CD4-positive, alpha-beta T cell treated with Interleukin-4 for 1 hour (primary cell): ENCODE measurements around the gene SUGP2.
A peak's percentile ranks its signal among the peaks of the same experiment; 100 is the strongest.
"Not testable (repeated sequence)": the region's sequence is repeated elsewhere in the genome, so short reads cannot be mapped to it uniquely, and the experiment has no call there.

Experiments
- DNase-seq, 2 donors: peaks; one replicate each; pipeline ENCODE4 v3.0.0-alpha.2; 2020 to 2022

Gene SUGP2

DNA sequence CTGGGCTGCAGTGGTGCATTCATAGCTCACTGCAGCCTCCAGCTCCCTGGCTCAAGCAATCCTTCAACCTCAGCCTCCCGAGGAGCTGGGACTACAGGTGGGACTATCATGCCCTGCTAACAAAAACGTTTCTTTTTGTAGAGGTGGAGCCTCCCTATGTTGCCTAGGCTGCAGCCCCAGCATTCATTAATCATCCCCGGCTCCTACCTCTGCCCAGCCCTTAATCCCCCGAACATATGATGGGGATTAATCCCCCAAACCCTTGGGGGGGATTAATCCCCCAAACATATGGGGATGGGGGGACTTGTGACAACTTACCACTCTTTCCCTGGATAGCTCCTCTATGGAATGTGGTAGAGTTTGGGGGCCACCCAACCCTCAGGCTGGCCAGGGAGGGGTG is 45.9 kb downstream of the SUGP2 start:
- no peak for DNase-seq

DNA sequence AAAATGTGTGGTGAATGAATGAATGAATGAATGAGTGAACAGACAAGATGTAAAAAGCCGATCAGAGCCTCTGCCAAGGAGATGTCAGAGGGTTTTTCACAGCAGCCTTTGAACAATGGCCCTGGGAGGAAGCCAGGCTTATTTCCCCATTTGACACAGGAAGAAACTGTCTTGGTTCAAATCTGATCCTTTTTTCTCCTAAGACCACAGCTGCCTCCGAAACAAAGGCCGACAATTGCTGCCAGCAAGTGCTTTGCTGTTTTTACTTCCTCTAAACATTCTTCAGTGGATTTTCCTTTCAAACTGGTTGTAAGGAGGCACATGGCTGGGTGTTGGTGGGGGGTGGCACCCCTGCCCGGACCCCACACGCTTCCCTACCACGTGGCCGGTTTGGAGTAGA is 48.1 kb downstream of the SUGP2 start:
- DNase-seq = peak in 1 of 2 donors; percentile 17

DNA sequence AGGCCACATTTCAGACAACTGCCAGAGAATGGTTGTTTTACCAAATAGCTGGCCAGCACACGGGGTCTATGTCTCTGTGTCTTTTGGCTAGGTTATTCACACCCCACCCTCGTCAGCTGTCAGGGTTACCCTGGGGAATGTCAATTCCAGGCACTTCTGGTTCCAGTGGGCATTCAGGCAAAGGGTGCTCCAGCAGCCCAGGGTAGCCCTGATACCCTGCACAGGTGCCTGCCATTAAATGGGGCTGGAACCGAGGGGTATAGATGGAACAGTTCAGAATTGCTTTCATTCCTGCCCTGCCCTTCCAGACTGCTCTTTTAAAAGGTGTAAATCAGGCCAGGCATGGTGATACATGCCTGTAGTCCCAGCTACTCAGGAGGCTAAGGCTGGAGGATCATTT is 49.1 kb downstream of the SUGP2 start:
- DNase-seq = no peak

DNA sequence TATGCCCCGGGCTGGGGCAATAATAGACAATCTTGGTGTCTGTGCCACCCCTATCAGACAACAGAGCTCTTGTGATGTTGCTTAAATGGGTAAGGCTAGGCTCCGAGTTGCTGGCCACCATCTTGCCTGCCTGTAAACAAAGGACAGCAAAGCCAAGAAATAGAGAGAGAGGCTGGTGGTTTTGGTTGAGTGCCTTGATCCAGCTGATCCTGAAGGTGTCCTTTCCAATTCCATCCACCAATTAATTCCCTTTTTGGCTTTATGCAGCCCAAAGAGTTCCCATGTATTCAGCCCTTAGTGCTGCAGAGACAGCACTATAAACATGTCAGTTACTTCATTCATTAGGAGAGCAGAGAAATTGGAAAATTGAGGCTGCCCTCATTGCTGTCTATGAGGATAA is 50.6 kb downstream of the SUGP2 start:
- DNase-seq = no peak

DNA sequence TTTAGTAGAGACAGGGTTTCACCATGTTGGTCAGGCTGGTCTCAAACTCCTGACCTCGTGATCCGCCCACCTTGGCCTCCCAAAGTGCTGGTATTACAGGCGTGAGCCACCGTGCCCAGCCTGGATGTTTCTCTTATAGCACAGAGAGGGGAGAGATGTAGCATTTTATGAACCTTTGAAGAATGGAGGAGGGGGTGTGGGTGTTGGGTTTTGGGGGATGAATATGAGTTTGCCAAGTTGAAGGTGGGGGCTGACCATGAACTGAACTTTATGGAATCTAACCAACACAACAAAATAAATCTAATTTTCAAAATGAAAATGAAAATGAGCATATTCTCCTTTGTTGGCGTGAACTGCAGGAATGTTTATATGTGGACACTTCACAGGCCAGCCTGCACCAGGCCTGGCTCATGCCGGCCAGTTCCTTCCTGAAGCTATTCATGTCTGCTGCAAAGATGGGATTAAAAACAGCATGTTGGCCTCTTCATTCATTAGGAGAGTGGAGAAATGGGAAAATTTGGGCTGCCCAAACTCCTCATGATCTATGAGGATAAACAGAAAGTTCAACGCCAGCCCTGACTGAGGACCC is 52.8 kb downstream of the SUGP2 start:
- no peak for DNase-seq

DNA sequence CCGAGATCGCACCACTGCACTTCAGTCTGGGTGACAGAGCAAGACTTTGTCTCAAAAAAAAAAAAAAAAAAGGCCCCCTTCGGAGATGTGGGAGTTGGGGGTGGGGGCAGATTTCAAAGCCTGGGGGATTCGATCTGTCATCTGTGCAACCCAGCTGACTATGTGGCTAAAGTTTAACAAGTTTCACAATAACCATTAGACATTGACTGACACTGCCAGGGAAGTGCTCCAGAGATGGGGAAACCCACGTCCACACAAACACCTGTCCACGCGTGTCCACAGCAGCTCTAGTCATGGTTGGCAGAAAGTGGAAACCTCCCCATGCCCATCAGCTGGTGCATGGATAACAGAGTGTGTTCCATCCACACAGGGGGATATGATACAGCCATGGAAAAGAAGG is 54.7 kb downstream of the SUGP2 start:
- no peak for DNase-seq

DNA sequence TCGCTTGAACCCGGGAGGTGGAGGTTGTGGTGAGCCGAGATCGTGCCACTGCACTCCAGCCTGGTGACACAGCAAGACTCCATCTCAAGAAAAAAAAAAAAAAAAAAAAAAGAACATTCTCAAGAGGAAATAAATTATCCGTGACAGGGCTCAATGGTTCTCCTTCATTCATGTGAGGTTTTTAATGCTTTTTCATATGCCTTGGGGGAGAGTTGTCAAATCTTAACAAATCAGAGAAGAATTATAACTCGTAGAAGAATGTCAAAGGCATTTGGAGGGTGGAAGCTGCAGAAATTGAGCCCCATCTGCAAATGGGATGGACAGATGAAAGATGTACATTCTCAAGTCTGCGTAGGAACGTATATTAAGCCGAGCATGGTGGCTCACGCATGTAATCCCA is 57.4 kb downstream of the SUGP2 start:
- DNase-seq = no peak

DNA sequence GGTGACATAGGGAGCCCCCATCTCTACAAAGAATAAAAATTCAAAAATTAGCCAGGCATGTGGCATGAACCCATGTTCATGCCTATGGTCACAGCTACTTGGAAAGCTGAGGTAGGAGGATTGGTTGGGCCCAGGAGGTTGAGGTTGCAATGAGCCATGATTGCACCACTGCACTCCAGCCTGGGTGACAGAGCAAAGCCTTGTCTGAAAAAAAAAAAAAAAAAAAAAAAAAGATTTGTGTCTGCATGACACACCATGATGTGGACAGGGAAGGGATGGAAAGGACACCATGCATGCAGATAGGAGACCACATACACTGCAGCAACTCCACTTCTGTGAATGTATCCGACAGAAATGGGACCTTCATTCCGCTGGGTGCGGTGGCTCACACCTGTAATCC is 58.3 kb downstream of the SUGP2 start:
- peak in 1 of 2 donors; percentile 23 for DNase-seq

DNA sequence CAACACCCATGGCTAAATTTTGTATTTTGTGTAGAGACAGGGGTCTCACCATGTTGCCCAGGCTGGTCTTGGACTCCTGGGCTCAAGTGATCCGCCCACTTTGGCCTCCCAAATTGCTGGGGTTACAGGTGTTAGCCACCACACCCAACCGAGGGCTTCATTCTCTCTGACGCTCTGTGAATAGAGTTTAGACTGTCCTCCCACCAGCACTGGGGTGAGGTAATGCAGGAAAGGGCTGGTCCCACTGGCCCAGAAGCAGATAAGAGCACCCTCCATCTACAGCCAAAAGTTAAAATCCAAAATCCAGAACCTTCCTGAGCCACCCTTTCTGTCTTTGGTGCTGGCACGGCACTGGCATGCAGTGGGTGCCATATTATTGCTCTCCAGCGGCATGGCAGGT is 60.5 kb downstream of the SUGP2 start:
- DNase-seq = no peak

DNA sequence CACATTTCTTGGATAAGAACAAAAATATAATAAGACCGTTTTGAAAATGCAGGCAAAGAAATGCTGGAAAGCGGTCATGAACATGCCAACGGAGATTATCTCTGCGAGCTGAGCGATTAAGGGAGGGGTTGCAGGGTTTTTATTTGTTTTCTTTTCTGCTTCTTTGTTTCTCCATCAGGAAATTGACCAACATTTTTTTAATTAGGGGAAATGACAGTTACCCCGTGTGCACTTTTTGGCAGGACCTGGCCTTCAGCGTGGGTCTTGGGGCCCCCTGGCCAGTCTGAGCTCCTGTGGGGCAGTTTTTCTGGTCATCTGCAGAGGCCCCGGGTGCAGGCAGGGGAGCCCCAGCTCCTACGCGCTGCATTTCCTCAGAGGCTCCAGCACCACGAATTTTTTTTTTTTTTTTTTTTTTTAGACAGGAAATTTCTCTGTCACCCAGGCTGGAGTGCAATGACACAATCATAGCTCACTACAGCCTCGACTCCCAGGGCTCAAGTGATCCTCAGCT is 61.0 kb downstream of the SUGP2 start:
- peak in 1 of 2 donors; percentile 20 for DNase-seq

DNA sequence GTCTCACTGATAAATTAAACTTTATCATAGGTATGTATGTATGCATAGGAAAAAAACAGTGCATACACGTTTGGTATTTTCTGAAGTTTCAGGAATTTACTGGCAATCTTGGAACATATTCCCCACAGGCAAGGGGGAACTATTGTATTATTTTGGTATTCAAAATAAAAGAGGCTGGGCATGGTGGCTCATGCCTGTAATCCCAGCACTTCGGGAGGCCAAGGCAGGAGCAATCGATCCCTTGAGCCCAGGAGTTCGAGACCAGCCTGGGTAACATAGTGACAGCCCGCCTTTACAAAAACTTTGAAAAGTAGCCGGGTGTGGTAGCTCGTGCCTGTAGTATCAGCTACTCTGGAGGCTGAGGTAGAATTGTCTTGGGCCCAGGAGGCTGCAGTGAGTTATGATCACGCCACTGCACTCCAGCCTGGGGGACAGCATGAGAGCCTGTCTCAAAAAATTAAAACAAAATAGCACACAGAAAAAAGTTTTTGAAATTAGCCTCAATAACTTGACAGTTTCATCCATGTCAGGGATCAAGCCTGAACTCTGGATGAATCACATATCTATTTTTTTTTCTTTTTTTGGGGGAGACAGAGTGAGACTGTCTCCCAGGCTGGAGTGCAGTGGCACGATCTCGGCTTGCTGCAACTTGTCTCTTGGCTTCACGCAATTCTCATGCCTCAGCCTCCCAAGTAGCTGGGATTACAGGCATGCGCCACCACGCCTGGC is 63.2 kb downstream of the SUGP2 start:
- DNase-seq = no peak

DNA sequence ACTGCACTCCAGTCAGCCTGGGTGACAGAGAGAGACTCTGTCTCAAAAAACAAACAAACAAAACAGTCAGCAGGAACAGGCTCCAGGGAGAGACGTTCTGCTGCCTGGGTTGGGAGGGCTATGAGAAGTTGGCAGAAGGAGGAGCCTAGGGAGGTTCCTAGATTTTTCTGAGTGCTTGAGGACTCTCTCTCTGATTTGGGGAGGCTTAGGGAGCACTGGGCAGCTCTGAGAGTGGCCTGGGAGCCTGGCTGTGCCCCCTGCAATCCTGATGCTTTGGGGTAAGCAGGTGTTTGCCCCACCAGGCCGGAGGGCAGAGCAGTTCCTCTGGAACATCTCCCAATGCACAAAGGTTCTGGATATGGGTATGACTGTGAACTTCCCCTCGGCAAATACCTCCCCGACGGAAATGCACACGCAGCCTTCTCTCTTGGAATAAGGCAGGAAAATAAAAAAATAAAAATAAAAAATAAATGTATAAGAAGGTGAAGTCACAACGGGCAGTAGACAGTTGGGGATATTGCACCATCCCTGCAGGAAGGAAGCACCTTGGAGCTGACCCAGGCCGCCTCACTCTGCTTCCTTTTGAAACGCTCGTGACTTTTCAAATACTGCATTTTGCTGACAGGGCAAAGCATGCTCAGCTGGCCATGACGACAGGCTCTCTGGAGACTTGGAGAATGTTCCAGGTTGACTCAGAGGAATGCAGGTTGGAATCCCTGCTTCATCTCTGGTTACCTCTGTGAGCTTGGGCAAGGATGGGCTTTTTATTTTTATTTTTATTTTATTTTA is 65.8 kb downstream of the SUGP2 start:
- peak in 1 of 2 donors; percentile 48 for DNase-seq

DNA sequence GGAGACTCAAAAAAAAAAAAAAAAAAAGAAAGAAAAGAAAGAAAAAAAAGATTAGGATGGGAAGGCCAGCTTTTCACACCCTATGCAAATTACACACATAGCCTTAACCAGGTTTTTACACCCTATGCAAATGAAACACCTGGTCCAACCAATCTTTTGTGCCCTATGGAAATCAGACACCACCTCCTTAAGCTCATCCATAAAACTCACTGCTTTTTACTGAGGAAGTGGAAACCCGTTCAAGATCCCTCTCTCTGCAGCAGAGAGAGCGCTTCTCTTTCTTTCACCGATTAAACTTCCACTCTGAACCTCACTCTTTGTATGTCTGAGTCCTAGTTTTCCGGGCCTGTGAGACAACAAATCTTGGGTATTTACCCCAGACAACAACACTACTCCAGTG is 67.0 kb downstream of the SUGP2 start:
- no peak for DNase-seq

DNA sequence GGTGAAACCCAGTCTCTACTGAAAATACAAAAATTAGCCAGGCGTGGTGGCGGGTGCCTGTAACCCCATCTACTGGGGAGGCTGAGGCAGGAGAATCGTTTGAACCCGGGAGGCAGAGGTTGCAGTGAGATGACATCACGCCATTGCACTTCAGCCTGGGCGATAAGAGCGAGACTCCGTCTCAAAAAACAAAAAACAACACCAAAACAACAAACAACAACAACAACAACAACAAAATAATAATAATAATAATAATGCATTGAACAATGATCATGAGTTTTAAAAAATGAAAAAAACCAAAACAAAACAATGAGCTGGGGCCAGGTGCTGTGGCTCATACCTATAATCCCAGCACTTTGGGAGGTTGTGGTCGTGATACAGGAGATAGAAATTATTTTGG is 69.2 kb downstream of the SUGP2 start:
- DNase-seq = no peak

DNA sequence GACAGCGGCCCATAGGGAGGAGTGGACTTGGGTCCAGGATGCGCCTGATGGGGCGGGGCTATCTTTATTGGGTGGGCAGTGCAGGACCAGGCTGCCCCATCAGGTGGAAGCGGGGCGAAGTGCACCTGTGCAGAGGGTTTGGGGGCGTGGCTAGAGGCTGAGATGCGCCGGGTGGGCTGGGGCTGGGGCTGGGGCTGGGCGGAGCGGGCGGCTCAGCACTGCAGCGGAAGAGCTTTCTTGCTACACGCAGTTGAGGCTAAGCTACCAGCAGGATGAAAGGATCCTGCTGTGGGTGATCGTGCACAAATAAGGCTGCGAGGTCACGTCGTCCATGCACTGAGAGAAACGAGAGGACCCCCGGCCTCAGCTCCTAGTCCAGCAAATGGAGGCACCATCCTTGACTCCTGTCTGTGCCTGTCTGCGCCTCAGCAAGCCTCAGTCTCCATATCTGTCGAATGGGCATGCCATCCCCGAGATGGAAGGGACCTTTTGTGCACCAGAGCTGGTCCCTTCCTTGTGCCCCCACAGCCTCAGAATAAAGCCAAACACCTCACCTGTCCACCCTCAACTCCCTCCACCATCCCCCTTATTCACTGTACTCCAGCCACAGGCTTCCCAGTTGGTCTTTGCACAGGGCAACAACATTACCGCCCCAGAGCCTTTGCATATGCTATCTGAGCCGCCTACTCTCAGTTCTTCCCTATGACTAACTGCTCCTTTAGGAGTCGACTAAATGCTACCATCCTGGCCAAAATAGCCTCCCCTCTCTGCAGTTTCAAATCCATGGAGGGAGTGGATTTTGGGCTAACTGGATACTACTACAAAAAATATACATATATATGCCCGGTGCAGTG is 71.3 kb downstream of the SUGP2 start:
- DNase-seq = no peak

DNA sequence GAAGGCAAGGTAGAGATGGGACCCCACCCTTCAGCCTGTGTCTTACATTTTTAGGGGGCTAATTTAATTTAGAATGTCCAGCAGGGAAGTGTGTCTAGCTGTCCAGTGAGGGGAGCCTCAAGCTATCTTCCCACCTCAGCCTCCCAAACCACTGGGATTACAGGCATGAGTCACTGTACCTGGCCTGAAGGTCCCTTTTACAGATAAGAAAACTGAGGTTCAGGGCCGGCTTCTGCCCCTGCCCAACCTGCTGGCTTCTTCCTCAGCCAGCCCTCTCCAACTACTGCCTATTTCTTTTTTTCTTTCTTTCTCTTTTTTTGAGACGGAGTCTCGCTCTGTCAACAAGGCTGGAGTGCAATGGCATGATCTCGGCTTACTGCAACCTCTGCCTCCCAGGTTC is 72.9 kb downstream of the SUGP2 start:
- DNase-seq = no peak

DNA sequence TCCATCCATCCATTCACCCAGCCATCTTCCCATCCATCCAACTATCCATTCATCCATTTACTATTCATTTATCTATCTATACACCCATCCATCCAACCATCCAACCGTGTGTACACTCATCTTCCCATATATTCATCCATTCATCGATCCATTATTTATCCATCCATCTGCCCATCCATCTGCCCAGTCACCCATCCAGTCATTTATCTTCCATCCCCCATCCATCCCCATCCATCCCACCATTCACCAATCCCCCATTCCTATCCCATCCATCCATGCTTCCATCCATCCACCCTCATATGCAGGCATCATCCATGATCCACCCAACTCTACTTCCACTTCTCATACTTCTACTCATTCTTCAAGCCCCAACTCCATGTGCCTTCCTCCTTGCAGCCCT is 78.3 kb downstream of the SUGP2 start:
- no peak for DNase-seq

DNA sequence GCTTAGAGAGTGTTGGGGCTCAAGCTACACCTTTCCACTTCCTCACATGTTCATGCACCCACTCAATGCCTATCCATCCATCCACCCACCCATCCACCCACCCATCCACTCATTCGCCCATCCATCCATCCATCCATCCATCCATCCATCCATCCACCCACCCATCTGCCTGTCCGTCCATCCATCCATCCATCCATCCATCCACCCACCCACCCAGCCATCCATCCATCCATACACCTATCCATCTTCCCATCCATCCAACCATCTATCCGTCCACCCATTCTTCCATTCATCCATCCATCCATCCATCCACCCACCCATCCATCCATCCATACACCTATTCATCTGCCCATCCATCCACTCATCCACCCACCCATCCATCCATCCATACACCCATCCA is 79.2 kb downstream of the SUGP2 start:
- no peak for DNase-seq

DNA sequence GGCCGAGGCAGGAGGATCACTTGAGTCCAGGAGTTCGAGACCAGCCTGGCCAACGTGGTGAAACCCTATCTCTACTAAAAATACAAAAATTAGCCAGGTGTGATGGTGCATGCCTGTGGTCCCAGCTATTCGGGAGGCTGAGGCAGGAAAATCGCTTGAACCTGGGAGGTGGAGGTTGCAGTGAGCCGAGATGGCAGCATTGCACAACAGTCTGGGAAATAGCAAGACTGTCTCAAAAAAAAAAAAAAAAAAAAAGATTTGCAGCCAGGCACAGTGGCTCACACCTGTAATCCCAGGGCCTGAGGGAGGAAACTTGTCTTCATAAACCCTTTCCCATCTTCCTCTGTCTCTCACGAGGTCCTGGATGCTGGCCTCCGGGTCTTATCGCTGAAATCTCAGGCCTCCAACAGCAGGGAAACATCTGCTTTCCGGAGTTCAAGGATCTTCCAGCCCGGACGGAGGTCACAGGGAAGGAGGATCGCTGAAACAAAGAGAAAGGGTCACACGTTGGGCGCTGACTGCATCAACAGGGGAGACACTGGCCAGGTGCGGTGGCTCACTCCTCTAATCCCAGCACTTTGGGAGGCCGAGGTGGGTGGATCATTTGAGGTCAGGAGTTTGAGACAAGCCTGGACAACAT is 80.8 kb downstream of the SUGP2 start:
- DNase-seq = not testable (repeated sequence)

DNA sequence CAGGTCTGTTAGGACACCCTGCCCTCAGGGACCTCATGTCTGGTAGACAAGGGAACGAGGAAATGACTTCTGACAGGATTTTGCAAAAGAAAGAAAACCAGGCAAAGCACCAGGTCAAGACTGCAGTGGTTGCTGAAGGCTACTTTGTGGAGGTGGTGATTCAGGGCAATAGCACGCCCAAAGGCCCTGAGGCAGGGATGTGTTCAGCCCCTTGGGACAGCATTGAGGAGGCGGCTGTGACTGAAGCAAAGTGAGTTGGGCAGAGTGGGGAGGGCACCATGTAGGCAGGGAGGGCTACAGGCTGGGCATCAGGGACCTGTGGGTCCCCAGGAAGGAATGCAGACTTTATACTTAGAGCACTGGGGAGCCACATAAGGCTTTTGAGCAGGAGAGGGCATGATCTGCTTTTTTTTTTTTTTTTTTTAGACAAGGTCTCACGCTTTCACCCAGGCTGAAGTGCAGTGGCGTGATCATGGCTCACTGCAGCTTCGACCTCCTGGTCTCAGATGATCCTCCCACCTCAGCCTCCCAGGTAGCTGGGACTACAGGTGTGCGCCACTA is 81.5 kb downstream of the SUGP2 start:
- no peak for DNase-seq

DNA sequence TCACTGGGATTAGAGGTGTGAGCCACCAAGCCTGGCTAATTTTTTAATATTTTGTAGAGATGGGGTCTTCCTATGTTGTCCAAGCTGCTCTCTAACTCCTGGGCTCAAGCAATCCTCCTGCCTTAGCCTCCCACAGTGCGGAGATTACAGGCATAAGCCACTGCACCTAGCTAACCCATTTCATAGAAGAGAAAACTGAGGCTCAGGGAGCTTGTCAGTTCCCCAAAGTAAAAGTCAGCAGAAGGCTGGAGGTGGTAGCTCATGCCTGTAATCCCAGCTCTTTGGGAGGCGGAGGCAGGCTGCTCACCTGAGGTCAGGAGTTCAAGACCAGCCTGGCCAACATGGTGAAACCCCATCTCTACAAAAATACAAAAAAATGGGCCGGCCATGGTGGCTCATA is 83.5 kb downstream of the SUGP2 start:
- DNase-seq = no peak

DNA sequence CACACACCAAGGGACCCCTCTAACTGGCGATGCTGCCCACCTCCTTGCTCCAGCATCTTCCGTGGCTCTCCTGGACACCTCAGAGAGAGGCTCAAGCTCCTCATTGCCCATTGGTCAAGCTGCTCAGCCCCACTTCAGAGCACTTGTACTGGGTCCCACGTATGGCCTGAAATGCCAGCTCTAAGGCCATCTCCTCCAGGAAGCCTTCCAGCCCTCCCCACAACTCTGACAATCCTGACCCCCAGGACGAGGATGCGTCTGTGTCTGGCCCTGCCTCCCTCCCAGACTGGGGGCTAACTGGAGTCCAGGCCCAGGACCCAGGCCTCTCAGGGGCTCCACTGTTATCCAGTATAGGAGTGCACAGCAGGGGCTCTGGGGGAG is 84.4 kb downstream of the SUGP2 start:
- no peak for DNase-seq
